Measurements from ENCODE around the gene DDX24. TPM values are rescaled to one million over a fixed set of nuclear protein-coding genes. Genes with fewer than 3 reads are reported as not detected.

DDX24 gene
- total RNA-seq, 1 donor from 2014 or later, result 112 TPM

DNA sequence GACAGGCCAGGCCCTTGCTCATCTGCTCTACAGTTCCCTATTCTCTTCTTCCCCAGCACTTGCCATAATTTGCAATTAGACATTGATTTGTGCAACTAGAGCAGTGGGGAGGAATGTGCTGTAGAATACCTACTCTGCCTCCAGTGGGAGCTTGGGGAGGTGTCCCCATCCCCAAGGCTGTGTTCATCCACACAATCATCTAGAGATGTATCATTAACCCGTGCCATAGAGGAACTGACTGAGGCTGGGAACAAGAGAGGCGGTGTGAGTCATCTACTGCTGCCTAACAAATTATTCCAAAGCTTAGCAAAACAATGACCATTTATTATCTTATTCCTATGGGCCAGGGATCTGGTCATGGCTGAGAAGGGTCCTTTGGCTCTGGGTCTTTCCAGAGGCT lies 60.0 kb downstream of the DDX24 start:
- DNase-seq (ENCODE audit: low spot score in 2 of 2) (no peak), FAIRE-seq (no peak)

DNA sequence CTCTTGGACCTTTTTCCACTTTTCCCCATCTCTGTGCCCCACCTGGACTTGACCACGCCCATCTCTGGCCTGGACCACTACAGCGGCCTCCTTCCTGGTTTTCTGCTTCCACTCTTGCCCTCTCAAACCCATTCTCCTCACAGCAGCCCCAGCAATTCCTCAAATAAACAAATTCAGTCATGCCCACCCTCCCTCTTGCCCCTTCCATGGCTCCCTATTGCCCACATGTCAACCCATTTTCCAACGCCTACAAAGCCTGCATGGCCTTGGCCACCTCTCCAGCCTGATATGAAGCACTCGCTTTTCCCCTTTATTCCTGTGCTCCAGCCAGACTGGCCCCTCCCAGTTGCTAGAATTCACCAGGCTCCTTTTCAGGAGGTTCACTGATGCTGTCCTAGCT lies 60.7 kb downstream of the DDX24 start:
- FAIRE-seq (no peak), DNase-seq (ENCODE audit: low spot score in 2 of 2) (no peak)

DNA sequence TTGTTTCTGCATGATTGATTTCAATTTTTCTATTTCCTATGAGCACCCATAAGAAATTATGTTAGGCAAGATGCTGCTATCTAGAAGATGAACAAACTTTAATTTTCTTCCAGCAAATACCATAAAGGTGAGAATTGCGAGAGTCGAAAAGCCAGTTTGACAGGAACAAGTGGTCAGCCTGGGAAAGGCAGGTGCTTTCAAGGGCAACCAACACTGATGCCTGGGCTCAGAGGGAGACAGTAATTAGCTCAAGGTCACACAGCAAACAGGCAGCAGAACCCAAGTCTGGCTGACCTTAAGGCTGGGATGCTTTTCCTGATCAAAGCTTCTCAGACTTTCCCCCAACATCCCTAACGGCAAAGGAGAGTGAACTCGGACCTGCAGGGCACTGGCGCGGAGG lies 61.7 kb downstream of the DDX24 start:
- no peak for FAIRE-seq
- DNase-seq (ENCODE audit: low spot score in 2 of 2), result no peak

DNA sequence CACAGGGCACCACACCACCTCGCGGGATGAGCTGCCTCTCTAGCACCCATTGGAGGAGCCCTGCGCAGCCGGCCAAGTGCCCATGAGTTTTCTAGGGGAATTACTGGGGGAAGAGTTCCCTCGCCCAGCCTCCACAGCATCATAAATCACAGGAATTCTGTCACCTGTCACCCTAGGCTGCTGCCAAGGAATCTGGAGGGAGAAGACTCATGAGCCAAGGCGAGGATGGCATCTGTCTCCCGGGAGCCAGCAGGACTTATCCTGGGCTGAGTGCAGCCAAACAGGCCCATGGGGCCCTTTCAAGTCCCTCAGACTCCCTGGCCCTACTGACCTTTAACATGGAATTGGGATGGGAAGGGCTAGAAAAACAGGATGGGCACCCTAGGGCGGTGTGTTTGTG lies 62.7 kb downstream of the DDX24 start:
- DNase-seq (ENCODE audit: low spot score in 2 of 2), result no peak

DNA sequence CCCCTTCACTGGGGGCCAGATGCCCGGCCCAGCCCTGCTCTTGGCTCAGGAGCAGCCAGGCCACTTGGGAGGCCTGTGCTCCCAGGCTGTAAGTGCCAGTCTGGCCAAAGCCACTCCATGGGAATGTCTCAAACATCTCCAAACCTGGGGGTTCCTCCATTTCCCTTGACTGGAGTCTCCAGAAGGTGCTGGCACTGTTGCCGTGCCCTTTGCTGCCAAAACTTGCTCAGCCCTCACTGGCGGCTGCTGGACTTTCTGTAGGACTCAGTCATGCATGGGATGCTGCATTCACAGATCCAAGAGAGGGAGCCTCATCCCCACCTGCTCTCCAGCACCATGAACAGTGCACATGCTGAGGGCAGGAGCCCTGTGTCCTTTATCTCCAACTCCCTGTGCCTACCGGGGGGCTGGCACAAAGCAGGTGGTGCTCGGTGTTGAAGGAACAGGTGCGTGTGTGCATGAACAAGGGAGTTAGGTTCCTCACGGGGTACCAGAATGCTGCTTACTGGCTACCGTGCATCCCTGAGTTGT lies 64.5 kb downstream of the DDX24 start:
- DNase-seq (ENCODE audit: low spot score in 2 of 2) (no peak), FAIRE-seq (no peak)

More for the DNA sequence above, 62.7 kb downstream of the DDX24 start:
- no peak for FAIRE-seq

DNA sequence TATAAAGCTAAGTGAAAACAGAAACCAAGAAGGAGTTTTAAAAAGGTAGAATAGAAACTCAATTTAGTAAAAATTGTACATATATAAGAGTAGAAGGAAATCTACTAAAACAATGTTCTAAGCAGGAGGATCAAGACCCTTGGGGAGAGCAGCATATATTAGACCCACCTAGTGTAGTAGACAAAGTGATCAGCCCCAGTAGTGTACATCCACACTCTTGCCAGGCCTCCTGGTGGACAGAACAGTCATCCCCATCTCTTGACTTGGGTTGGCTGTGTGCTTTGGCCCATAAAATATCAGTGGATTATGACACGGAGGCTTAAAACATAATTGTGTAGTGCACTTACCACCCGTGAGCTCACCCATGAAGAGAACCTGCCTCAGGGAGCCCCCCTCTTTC lies 65.8 kb downstream of the DDX24 start:
- FAIRE-seq, result no peak

DNA sequence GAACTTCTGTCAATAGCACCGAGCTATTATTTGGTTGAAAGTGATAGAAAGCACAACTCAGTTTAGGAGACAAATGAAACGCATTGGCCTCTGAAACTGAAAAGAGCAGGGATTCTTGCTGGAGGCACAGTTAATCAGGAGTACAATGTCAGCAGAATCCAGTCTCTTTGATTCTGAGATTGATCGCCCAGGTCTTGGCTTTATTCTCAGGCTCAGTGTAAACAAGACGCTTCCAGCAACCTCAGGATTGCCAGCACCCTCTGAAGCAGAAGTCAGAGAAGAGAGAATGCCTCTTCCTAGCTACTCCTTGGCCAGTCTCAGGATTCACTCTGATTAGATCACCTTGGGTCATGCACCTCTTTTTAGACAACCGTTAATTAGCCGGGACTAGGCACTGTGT lies 66.6 kb downstream of the DDX24 start:
- DNase-seq (ENCODE audit: low spot score in 2 of 2) (no peak), FAIRE-seq (no peak)

More for the DNA sequence above, 65.8 kb downstream of the DDX24 start:
- DNase-seq (ENCODE audit: low spot score in 2 of 2), result no peak

DNA sequence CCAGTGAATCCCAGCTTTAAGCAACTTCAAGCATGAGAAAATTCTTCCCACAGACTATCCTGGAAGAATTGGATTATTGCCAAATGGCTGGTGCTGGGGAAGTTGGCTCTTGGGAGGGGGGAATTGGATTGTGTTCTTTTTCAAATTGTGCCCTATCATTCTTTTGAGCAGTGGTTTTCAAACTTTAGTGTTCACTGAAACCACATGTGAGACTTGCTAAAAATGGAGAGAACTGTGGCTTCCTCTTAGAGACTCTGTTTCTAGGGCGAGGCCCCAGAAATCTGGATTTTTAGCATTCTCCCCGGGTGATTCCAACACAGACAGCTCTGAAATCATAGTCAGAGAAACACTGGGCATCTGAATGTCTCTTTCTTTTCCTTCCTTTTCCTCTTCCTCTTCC lies 69.2 kb downstream of the DDX24 start:
- FAIRE-seq (no peak), DNase-seq (ENCODE audit: low spot score in 2 of 2) (no peak)

DNA sequence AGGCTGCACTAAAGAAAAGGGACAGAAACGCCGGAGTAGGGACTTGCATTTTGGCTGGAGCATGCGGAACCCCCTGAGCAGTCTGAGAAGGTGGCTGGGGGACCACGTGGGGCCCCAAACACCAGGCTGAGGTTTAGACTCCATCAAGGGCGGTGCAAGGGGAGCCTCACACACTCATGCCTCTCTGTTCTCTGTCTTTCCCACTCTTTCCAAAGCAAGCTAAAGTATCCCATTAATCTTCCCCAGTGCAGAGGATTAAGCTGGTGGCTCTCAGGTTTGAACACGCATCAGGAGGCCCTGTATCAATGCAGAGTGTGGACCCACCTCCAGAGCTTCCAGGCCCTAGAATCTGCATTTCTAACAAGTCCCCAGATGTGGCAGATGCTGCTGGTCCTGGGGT lies 70.4 kb downstream of the DDX24 start:
- no peak for FAIRE-seq
- no peak for DNase-seq (ENCODE audit: low spot score in 2 of 2)

DNA sequence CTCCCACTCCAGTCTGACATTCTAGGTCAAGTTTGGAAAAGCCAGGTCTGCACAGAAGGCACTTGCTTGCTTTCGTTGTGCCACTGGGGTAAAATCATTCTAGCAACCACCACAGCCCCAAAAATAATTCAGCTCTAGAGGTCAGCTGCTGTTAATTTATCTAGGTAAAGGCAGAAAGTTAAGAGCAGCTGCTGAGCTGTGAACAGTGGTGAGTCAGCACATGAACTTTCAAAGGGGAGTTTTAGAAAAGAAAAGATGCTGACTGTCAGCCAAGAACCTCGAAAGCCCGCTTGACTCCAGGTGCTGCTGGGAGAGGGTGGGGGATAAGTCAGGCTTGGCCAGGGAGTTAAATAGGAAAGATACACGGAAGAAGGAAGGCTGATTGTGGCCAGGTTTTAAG lies 71.2 kb downstream of the DDX24 start:
- no peak for FAIRE-seq
- DNase-seq (ENCODE audit: low spot score in 2 of 2), result no peak

DNA sequence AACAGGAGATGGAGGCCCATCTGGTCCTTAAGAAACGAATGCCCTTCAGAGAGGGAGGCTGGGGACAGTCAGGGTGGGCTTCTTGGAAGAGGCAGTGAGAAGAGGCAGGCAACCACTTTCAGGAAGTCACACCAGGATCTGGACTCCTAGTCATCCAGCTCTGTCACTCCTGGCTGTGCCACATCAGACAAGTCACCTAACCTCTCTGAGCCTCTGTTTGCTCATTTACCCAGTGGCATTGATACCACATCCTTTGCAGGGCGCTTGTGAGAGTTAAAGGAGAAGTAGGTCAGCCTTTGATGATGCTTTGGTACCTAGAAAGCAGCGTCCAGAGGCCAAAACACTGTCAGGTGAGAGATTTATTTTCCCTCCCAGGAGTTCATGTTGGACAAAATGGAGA lies 72.8 kb downstream of the DDX24 start:
- DNase-seq (ENCODE audit: low spot score in 2 of 2) (no peak), FAIRE-seq (no peak)

DNA sequence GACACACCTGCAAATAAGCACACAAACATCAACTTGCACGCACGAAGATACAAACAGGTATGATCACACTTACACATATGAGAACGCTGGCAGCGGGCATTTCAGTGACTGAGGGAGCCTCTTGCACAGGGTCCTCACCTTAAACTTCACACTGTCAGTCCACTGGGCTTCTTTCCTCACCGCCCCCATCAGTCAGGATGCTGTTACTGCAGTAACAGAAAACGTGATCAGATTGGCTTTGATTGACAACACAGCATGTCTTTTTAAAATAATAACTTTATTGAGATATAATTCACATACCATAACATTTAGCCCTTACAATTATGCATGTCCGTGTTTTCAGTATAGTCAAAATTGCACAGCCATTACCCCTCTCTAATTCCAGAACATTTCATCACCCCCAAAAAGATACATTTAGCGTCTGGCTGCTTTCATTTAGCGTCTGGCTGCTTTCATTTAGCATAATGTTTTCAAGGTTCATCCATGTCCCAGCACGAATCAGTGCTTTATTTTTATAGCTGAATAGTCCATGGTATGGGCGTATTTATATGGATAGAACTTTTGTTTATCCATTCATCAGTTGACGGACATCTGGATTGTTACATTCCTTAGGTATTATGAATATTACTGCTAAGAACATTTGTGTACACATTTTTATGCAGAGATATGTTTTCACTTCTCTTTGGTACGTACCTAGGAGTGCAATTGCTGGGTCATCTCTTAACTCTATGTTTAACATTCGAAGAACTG lies 75.5 kb downstream of the DDX24 start:
- no peak for DNase-seq (ENCODE audit: low spot score in 2 of 2)
- no peak for FAIRE-seq

DNA sequence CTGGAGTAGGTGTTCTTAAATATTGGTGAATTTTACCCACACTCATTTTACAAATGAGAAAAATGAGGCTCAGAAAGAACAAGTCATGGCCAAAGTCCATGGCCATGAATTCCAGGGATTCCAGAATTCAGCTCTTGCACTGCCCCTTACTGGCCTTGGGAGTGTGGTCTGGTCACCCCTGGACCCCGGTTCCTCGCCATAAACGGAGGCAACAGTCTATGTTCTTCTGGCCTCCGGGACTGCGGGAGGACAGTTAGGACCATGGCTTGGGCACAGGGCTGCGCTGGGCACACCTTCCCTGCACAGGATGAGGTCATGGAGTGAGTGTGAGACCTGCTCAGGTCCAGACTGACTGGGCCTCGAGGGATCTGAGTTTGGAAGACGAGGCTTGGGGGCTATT lies 77.0 kb downstream of the DDX24 start:
- DNase-seq (ENCODE audit: low spot score in 2 of 2) (no peak), FAIRE-seq (no peak)

DNA sequence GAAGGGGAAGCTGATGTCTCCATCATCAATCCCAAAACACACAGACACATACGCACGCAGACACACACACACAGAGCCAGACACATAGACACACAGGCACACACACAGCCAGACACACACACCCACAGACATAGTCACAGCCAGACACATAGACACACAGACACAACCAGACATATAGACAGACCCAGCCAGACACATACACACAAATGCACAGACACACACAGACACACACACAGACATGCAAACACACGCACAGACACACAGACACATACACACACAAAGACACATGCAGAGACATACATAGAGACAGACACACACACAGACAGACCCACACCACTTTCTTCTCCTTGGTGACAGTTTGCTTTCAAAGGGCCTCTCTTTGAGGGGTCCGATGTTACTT lies 77.6 kb downstream of the DDX24 start:
- FAIRE-seq, result no peak

DNA sequence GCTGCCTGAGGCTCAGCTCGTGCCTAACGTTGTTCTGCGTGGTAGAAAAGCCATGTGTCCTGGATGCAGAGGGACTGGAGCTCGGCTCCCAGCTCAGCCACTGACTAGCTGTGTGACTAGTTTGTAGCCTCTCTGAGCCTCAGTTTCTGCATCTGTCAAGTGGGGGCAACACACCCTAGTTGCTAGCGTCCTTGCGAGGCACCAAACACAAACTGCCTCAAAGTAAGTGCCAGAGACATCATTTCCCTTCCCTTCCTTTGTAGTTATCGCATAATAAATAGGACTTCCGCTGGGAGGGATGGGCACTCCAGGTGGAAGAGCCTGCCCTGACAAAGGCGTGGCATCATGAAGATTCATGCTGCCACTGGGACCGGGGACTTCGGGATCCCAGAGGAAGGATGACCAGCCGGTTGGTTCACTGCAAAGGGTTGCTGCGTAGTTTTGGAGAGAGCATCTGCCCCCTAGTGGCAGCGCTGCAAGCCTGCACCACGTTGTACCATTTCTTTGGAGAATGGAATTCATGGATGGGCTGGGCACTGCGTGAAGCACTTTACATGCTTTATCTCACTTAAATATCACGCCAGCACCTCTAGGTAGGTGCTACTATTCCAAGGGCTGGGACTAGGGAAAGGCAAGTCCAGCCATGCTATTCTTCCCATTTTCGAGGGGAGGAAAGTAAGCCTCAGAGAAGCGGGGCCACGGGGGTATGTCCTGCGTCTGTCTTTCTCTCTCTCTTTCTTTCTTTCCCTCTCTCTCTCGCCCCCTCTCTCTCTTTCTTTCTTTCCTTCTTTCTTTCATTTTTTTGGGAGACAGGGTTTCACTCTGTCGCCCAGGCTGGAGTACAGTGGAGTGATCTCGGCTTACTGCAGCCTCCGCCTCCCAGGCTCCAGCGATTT lies 79.3 kb downstream of the DDX24 start:
- no peak for FAIRE-seq
- DNase-seq (ENCODE audit: low spot score in 2 of 2), result peak; percentile 67 to 84

More for the DNA sequence above, 77.6 kb downstream of the DDX24 start:
- DNase-seq (ENCODE audit: low spot score in 2 of 2), result no peak

DNA sequence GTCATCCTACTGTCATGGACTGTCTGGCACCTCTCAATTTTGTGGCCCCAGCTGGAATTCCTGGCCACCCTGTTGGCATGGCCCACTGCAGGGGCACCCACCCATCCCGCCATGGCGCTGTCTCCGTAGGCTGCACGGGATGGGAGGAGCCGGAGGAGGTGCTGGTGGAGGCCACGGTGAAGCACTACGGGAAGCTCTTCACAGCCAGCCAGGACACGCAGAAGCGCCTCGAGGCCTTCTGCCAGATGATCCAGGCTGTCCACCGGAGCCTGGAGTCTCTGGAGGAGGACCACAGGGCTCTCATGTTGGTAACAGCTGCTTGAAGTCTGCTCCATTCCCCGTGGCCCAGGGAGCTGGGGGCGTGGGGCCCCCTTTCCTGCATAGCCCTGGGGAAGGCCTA lies 80.0 kb downstream of the DDX24 start:
- DNase-seq (ENCODE audit: low spot score in 2 of 2) (no peak), FAIRE-seq (no peak)

DNA sequence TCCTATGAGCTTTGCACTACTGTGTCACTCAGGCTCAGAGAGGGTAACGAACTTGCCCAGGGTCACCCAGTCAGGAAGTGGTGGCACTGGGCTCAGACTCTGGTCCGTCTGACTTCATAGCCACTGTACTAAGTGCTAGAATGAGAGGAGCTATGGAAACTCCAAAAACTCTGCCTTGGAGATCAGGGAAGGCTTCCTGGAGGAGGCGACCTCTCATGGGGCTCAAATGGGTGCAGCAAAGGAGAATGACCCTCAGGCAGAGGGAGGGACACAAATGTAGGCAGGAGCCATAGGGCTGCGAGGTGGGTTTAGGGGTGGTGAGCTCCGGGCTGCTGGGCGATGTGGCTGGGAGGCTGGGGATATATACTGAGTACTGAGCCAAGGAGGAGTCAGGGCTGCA lies 80.7 kb downstream of the DDX24 start:
- FAIRE-seq, result no peak
- DNase-seq (ENCODE audit: low spot score in 2 of 2), result no peak

DNA sequence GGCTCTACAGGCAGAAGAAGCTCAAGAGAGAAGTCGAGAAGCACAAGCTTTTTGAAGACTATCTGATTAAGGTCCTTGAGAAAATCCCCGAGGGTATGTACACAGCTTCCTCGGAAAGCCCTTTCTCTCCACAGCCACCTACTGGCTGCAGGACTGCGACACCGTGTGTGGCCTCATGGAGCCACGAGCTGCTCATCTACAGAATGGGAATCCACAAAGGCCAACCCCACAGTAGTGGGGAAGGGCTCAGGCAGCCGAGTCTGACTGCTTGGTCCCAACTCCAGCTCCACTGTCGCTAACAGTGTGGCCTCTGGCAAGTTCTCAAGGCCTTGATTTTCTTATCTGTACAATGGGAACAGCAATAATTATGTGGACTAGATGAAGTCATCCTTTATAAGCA lies 81.4 kb downstream of the DDX24 start:
- no peak for DNase-seq (ENCODE audit: low spot score in 2 of 2)
- FAIRE-seq, result no peak

DNA sequence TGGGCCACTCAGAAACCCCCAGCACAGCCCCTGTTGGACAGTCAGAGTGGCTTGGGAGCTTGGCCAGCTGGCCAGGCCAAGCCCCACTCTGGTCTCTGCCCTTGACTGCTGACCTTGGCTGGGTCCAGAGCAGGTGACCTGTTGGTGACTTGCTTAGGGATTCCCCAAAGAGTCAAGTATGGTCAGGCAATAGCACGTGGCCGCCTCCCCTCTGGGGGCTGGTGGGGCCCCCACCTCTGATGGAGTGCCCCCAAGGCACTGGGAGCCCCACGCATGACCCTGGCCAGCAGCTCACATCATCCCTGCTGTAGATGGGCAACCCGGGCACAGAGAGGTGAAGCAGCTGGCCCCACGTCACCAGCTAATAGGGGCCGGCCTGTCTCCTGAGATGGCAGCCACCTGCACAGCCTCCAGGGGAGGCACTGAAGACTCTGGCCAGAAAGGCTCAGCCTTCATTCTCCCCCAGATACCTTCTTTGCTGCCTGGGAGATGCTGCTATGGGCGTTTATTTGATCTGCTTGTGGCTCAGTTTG lies 82.1 kb downstream of the DDX24 start:
- FAIRE-seq (no peak), DNase-seq (ENCODE audit: low spot score in 2 of 2) (no peak)
